ENCODE results near the gene ZNF488. TPM values are rescaled to one million over a fixed set of nuclear protein-coding genes. Genes with fewer than 3 reads are reported as not detected.
"Not testable (repeated sequence)": the region's sequence is repeated elsewhere in the genome, so short reads cannot be mapped to it uniquely, and the experiment has no call there.

ZNF488 gene, protein sequence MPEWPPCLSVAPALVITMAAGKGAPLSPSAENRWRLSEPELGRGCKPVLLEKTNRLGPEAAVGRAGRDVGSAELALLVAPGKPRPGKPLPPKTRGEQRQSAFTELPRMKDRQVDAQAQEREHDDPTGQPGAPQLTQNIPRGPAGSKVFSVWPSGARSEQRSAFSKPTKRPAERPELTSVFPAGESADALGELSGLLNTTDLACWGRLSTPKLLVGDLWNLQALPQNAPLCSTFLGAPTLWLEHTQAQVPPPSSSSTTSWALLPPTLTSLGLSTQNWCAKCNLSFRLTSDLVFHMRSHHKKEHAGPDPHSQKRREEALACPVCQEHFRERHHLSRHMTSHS
- 0.98 TPM for polyA plus RNA-seq (2013, experiment 1 of 2; ENCODE audit: insufficient read length)
- polyA plus RNA-seq (2013, experiment 2 of 2; ENCODE audit: insufficient read length), result 0.40 TPM

GRCh38 chr10:47384148-47384921 is at the start of gene ZNF488:
ZNF488 (minus strand) TSS chr10:47384293; CDS start chr10:47368829, 15,464 bp downstream.
- DNase-seq, result peak; percentile 80

- no peak for DNase-seq
Measured at GRCh38 chr10:47425813-47426419, 41.8 kb upstream of the ZNF488 start.

GRCh38 chr10:47424231-47424630 is 40.1 kb upstream of the ZNF488 start:
- no peak for DNase-seq

GRCh38 chr10:47423476-47423875 is 39.4 kb upstream of the ZNF488 start:
- DNase-seq, result peak; percentile 48

DNA sequence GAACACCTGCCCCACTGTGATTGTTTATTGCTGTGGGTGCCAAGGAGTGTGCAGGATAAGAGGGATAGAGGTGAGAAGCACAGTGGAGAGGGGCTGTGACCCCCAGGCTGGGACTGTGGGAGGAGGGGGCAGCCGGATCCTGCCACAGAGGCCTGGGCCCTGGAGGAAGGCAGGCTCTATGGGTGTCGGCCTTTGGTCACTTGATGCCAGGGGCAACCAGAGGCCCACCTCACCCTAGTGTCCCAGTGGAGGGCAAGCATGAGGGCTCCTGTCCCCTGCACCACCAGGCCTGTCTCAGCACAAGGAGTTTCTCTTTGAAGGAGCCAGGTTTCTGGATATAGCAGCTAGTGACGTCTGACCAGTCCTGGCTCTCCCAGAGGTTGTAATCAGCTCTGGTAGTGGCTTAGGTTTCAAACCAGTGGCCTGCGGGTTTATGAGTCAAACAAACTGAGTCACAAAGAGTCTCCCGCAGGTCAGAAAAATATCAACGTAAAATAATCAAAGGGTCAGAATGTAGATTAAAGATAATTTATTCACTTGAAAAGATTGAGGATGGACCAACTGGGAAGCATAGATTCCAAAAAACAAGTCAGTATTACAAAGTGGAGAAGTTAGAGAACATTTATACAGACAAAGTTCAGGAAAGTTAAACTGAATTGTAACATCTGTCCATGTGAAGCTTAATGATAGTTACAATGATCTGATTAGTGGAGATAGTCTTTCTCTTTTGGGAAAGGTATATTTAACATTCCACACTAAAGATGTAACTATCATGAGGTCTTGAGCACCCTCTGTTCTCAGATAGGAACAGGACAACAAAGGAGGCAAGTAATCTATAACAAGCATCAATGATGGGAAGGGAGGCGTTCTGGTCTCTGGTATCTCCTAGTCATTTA is 37.2 kb upstream of the ZNF488 start:
- DNase-seq, result peak; percentile 19

DNA sequence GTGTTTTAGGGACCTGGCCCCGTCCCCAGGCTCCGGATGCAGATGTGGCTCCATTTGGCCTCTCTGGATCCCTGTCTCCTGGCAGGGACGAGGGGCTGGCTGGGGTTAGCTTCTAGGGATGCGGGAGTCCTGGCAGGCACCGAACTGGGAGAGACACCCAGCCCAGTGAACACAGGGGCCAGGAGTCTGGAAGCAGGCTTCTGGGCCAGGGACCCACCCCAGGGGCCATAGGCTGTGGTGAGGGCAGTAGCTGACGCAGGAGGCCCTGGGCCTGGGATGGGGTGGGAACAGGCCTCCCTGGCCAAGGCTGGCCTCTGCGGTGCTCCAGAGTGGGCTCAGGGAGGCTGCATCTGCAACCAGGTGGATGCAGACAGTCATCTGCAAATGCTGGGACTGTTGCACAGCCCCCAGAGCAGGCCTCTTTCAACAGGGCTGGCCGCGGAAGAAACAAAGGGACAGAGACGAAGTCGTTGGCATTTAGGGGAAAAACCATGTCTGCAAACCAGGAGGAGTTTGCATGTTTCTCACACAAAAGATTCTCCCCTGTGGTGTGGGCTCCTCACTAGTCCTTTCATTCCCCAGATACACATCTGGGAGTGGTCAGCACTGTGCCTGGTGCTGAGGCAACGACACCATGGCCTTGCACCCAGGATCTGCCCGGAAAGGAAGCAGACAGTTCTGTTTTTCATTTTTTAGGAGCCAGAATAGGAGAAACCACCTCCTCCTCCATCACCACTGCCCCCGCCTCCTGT is 36.4 kb upstream of the ZNF488 start:
- no peak for DNase-seq

GRCh38 chr10:47419421-47419820 is 35.3 kb upstream of the ZNF488 start:
- no peak for DNase-seq

- no peak for DNase-seq
Measured at GRCh38 chr10:47418966-47419365, 34.9 kb upstream of the ZNF488 start.

DNA sequence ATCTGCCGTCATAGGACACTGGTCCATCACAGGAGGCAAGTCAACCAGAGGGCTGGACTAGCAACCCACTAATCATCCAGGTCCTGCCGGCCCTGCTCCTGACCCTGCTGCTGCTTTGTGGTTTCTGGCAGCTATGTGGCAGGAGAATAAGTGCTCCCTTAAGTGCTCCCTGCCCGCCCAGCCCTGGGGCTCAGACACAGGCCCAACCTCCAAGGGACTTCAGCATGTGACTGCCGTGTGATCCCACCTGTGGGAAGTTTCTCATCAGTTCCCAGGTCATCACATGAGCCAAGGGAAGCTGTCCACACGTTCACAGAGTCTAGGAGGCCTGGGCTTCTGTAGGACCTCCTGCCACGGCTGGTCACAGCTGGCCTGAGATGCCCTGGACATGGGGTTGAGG is 34.2 kb upstream of the ZNF488 start:
- no peak for DNase-seq

- DNase-seq, result not testable (repeated sequence)
Measured at GRCh38 chr10:47416305-47417218, 32.5 kb upstream of the ZNF488 start.

DNA sequence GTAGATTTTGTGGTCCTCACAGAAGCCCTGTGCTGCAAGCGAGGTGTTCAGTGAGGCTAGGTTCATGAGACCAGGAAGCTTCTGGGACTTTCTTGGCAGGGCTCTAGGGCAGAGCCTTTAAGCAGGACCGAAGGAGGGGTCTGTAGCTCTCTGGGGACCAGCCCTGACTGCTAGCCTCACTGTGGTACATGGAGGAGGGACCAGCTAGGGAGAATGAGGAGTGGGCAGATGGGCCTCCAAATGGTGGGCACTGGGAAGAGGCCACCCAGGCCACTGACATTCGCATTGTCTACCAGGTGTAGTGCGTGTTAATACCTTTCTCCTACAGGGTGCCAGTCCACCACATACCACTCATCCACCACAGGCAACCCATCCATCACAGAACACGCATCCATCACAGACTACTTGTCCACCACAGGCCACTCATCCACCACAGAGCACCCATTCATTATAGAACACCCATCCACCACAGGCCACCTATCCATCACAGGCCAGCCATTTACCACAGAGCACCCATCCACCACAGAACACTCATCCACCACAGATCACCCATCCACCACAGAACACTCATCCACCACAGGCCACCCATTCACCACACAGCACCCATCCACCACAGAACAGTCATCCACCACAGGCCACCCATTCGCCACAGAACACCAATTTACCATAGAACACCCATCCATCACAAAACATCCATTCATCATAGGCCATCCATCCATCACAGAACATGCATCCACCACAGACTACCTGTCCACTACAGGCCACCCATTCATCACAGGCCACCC is 31.6 kb upstream of the ZNF488 start:
- no peak for DNase-seq

- no peak for DNase-seq
Measured at GRCh38 chr10:47414752-47415519, 30.8 kb upstream of the ZNF488 start.

- no peak for DNase-seq
Measured at GRCh38 chr10:47414227-47414592, 30.1 kb upstream of the ZNF488 start.

GRCh38 chr10:47413531-47414226 is 29.6 kb upstream of the ZNF488 start:
- no peak for DNase-seq

DNA sequence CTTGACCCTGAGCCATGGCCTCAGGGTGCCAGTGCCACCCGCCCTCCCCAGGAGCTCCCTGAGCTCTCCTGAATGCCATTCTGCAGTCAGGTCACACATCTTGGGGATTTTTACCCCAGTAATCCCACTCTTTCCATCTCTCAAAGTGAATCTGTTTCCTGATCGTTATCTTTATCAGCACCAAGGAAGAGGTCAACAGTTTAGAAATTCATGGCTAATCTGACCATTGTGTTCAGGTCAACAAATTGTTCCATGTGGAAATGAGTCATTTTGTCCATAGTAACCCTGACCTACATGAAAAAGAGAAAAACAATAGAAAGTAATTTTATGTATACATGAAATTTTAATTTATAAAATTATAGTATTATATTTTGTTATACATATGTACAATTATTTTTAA is 28.8 kb upstream of the ZNF488 start:
- no peak for DNase-seq

- no peak for DNase-seq
Measured at GRCh38 chr10:47412177-47412730, 28.2 kb upstream of the ZNF488 start.

DNA sequence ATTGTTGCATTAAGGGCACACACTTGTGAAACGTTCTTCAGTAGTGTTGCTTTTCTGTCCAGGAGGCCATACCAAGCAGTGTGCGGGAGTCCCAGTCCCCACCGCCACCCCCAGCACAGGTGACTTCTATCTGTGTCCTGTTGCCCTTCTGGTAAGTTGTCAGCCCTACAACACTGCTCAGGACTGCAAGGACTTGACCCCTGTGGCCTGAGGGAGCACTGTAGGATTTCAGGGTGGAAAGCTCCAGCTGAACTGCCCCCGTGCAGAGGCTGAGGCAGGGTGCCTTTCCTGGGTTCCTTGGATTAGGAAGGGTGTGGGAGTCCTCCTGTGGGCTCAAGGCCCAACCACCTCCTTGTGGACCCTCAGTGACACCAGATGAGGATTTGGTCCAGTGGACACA is 26.8 kb upstream of the ZNF488 start:
- DNase-seq, result no peak

DNA sequence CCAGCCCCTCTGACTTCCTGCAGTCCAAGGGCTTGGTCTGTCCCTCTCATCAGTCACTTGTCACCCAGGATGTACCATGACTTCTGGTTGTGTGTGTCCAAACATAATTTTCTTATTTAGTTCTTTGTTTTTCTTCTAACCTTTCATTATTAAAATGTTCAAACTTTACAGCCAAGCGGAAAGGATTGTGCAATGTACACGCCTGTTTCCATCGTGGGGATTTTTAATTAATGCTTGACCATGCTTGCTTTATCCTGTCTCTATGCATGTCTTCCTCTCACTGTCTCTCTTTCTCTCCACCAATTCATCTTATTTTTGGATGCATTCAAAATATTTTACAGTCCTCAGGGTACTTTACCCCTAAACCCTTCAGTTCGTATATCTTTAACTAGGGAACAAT is 26.2 kb upstream of the ZNF488 start:
- DNase-seq, result no peak
